ENCODE data around the gene LSM8.

Gene LSM8

DNA sequence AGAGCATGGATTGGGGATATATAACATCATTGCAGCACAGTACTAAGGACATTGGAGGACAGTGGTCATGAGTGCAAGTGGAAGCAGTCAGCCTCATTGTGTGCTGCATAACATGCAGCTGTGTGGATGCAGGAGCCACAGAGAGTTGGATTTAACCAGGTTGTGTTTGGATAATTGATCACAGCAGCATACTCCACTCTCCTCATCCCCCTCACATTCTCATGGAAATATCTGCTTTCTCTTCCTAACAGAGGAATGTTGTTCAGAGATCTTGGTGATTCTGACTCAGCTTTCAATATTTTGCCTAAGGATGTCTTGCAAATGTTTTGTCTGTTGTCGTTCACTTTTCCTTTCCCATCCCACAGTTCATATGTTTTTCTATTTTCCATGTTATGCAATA is 31.8 kb upstream of the LSM8 start:
- DNase-seq (ENCODE audit: low read depth in 2 of 2) = no peak
- TF ChIP-seq, protein P1, sequence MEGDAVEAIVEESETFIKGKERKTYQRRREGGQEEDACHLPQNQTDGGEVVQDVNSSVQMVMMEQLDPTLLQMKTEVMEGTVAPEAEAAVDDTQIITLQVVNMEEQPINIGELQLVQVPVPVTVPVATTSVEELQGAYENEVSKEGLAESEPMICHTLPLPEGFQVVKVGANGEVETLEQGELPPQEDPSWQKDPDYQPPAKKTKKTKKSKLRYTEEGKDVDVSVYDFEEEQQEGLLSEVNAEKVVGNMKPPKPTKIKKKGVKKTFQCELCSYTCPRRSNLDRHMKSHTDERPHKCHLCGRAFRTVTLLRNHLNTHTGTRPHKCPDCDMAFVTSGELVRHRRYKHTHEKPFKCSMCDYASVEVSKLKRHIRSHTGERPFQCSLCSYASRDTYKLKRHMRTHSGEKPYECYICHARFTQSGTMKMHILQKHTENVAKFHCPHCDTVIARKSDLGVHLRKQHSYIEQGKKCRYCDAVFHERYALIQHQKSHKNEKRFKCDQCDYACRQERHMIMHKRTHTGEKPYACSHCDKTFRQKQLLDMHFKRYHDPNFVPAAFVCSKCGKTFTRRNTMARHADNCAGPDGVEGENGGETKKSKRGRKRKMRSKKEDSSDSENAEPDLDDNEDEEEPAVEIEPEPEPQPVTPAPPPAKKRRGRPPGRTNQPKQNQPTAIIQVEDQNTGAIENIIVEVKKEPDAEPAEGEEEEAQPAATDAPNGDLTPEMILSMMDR (IDR thresholded peaks at IDR 0.05; ENCODE audit: low read depth, low read length) = no peak
- H3K4me3 ChIP-seq (replicated peaks in 1 of 2; ENCODE audit: low read depth in 2 of 2, low read length in 2 of 2) = no peak overlapping the region

- TF ChIP-seq, protein P1 (IDR thresholded peaks at IDR 0.05; ENCODE audit: low read depth, low read length) = no peak
- no peak overlapping the region for H3K4me3 ChIP-seq (replicated peaks in 1 of 2; ENCODE audit: low read depth in 2 of 2, low read length in 2 of 2)
- DNase-seq (ENCODE audit: low read depth in 2 of 2) = no peak
These were observed 31.3 kb upstream of the LSM8 start for GRCh38 chr7:118152654-118153053.

GRCh38 chr7:118153551-118154177 is 30.3 kb upstream of the LSM8 start:
- TF ChIP-seq, protein P1 (IDR thresholded peaks at IDR 0.05; ENCODE audit: low read depth, low read length) = peak; percentile 58
- DNase-seq (ENCODE audit: low read depth in 2 of 2) = peak; percentile 30 to 61
- no peak overlapping the region for H3K4me3 ChIP-seq (replicated peaks in 1 of 2; ENCODE audit: low read depth in 2 of 2, low read length in 2 of 2)

DNA sequence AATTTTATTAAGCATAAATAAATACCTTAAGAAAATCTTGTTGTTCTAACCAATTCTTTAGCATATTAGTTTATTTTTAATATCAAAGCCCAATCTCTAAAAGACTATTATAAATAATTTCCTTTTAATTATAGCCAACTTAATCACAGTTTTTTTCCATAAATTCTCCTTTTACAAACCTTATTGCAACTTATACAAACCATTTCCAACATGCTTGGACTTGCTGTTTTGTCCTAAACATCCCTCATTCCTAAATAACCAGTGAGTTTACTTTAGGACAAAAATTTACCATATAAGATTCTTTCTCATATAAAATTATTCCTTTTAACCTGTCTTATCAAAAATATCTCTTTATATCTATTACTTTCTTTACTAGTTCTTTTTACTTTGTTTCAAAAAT is 25.2 kb upstream of the LSM8 start:
- DNase-seq (ENCODE audit: low read depth in 2 of 2) = peak in 1 of 2 donors; percentile 17
- TF ChIP-seq, protein P1 (IDR thresholded peaks at IDR 0.05; ENCODE audit: low read depth, low read length) = no peak
- H3K4me3 ChIP-seq (replicated peaks in 1 of 2; ENCODE audit: low read depth in 2 of 2, low read length in 2 of 2) = no peak overlapping the region

GRCh38 chr7:118169146-118169545 is 14.8 kb upstream of the LSM8 start:
- peak; percentile 5 to 24 for DNase-seq (ENCODE audit: low read depth in 2 of 2)
- no peak overlapping the region for H3K4me3 ChIP-seq (replicated peaks in 1 of 2; ENCODE audit: low read depth in 2 of 2, low read length in 2 of 2)
- TF ChIP-seq, protein P1 (IDR thresholded peaks at IDR 0.05; ENCODE audit: low read depth, low read length) = no peak

- DNase-seq (ENCODE audit: low read depth in 2 of 2) = no peak
- no peak overlapping the region for H3K4me3 ChIP-seq (replicated peaks in 1 of 2; ENCODE audit: low read depth in 2 of 2, low read length in 2 of 2)
- TF ChIP-seq, protein P1 (IDR thresholded peaks at IDR 0.05; ENCODE audit: low read depth, low read length) = no peak
These were observed 8.2 kb upstream of the LSM8 start for GRCh38 chr7:118175740-118176139.

DNA sequence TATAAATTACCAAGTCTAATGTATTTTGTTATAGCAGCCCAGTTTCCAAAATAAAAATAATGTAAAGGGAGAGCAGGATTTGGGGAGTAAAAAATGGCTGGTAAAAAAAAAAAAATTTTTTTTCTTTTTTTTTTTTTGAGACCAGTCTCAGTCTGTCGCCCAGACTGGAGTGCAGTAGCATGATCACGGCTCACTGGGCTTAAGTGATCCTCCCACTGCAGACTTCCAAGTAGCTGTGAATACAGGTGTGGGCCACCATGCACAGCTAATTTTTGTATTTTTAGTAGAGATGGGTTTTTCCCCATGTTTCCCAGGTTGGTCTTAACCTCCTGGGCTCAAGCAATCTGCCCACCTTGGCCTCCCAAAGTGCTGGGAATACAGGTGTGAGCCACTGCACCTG is 4.8 kb upstream of the LSM8 start:
- TF ChIP-seq, protein P1 (IDR thresholded peaks at IDR 0.05; ENCODE audit: low read depth, low read length) = no peak
- H3K4me3 ChIP-seq (replicated peaks in 1 of 2; ENCODE audit: low read depth in 2 of 2, low read length in 2 of 2) = no peak overlapping the region
- no peak for DNase-seq (ENCODE audit: low read depth in 2 of 2)
